ENCODE results near the gene MYBL2. TPM values are rescaled to one million over a fixed set of nuclear protein-coding genes. Genes with fewer than 3 reads are reported as not detected.

The MYBL2 gene
- total RNA-seq, 2 donors from 2014 or later, result 139 to 182 TPM

DNA sequence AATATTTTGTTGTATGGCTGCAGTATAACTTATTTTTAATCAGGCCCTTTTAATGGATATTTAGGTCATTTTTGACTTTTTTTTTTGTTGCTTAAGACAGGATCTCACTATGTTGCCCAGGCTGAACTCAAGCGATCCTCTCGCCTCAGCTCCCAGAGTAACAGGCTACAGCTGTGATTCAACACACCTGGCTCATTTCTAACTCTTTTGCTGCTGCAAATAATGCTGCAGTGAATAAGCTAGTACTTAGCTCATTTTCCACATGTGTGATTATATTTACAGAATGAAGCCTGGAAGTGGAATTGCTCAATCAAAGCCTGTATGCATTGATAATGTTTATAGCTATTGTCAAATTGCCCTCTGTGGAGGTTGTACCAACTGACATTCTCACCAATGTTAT lies 58.8 kb downstream of the MYBL2 start:
- no peaks in the 10 kb centered on the region for H3K36me3 ChIP-seq (ENCODE audit: control insufficient read depth, insufficient read depth, low read length)
- peaks cover 14% of the 10 kb centered on the region for H3K4me1 Mint-ChIP-seq
- 92 to 98% methylated on average over 2 of the region's 2 CpGs for WGBS, 2 experiments (ENCODE audit: insufficient coverage in 1 of 2, insufficient read length in 1 of 2)
- no peak overlapping the region for H3K27ac Mint-ChIP-seq
- H3K4me3 ChIP-seq (ENCODE audit: low read length), result no peak overlapping the region
- no peak overlapping the region for H3K9ac ChIP-seq (ENCODE audit: extremely low read depth, low read length, poor library complexity, severe bottlenecking)
- H3K27ac ChIP-seq (ENCODE audit: low read depth, low read length), result no peak overlapping the region
- H3K9me3 Mint-ChIP-seq, result peaks cover 2% of the 10 kb centered on the region
- H3K4me1 ChIP-seq (ENCODE audit: control insufficient read depth, insufficient read depth, low read length), result peaks cover 4% of the 10 kb centered on the region
- H3K27me3 Mint-ChIP-seq (ENCODE audit: insufficient read depth), result peaks cover 2% of the 10 kb centered on the region
- TF ChIP-seq, protein P1, sequence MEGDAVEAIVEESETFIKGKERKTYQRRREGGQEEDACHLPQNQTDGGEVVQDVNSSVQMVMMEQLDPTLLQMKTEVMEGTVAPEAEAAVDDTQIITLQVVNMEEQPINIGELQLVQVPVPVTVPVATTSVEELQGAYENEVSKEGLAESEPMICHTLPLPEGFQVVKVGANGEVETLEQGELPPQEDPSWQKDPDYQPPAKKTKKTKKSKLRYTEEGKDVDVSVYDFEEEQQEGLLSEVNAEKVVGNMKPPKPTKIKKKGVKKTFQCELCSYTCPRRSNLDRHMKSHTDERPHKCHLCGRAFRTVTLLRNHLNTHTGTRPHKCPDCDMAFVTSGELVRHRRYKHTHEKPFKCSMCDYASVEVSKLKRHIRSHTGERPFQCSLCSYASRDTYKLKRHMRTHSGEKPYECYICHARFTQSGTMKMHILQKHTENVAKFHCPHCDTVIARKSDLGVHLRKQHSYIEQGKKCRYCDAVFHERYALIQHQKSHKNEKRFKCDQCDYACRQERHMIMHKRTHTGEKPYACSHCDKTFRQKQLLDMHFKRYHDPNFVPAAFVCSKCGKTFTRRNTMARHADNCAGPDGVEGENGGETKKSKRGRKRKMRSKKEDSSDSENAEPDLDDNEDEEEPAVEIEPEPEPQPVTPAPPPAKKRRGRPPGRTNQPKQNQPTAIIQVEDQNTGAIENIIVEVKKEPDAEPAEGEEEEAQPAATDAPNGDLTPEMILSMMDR (conservative IDR thresholded peaks at IDR 0.05), result no peak
- H3K4me3 Mint-ChIP-seq, result no peak overlapping the region
- H3K9me3 ChIP-seq (ENCODE audit: control insufficient read depth, low read length), result no peaks in the 10 kb centered on the region
- DNase-seq, result no peak
- H3K36me3 Mint-ChIP-seq (ENCODE audit: low read depth), result no peaks in the 10 kb centered on the region
- no peaks in the 10 kb centered on the region for H3K27me3 ChIP-seq (ENCODE audit: control insufficient read depth, insufficient read depth, low read length, poor library complexity, severe bottlenecking)

GRCh38 chr20:43726333-43726732 lies 59.4 kb downstream of the MYBL2 start:
- no peaks in the 10 kb centered on the region for H3K27me3 ChIP-seq (ENCODE audit: control insufficient read depth, insufficient read depth, low read length, poor library complexity, severe bottlenecking)
- Mint-ChIP-seq H3K4me3 (no peak overlapping the region), H3K27me3 (ENCODE audit: insufficient read depth) (peaks cover 2% of the 10 kb centered on the region), H3K4me1 (peaks cover 13% of the 10 kb centered on the region), H3K27ac (no peak overlapping the region), H3K36me3 (ENCODE audit: low read depth) (no peaks in the 10 kb centered on the region), H3K9me3 (peaks cover 2% of the 10 kb centered on the region)
- H3K36me3 ChIP-seq (ENCODE audit: control insufficient read depth, insufficient read depth, low read length), result no peaks in the 10 kb centered on the region
- H3K9me3 ChIP-seq (ENCODE audit: control insufficient read depth, low read length), result no peaks in the 10 kb centered on the region
- TF ChIP-seq, protein P1 (conservative IDR thresholded peaks at IDR 0.05), result no peak
- 92 to 97% methylated on average over 10 of the region's 10 CpGs for WGBS, 2 experiments (ENCODE audit: insufficient coverage in 1 of 2, insufficient read length in 1 of 2)
- H3K27ac ChIP-seq (ENCODE audit: low read depth, low read length), result no peak overlapping the region
- peaks cover 1% of the 10 kb centered on the region for H3K4me1 ChIP-seq (ENCODE audit: control insufficient read depth, insufficient read depth, low read length)
- no peak overlapping the region for H3K4me3 ChIP-seq (ENCODE audit: low read length)
- DNase-seq, result no peak
- no peak overlapping the region for H3K9ac ChIP-seq (ENCODE audit: extremely low read depth, low read length, poor library complexity, severe bottlenecking)

DNA sequence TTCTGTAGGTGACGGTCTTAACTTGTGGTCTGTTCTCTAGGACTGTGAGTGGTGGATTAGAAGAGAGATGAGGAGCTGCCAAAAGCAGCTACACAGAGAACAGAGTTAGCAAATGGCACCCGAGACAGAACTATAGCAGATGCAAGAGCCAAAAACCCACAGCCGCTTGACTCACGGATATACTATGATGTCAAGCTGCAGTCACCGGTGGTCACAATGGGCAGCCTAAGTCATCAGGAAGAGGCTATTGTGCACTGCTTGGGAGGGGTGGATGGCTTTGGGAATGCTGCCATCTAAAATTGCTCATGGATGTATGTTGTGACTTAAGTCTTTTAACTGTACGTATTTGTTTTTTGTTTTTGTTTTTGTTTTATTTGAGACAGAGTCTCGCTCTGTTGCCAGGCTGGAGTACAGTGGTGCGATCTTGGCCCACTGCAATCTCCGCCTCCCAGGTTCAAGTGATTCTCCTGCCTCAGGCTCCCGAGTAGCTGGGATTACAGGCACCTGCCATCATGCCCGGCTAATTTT lies 60.0 kb downstream of the MYBL2 start, which contains the start of gene GTSF1L:
GTSF1L (minus strand) TSS at position 192 of the 528 bp plus-strand sequence. CDS start 308 bp downstream, outside the sequence.
- Histone ChIP-seq H3K36me3 (ENCODE audit: control insufficient read depth, insufficient read depth, low read length) (no peaks in the 10 kb centered on the region), H3K4me3 (ENCODE audit: low read length) (no peak within 1 kb of the TSS), H3K27ac (ENCODE audit: low read depth, low read length) (no peak within 1 kb of the TSS), H3K27me3 (ENCODE audit: control insufficient read depth, insufficient read depth, low read length, poor library complexity, severe bottlenecking) (no peaks in the 10 kb centered on the region), H3K9me3 (ENCODE audit: control insufficient read depth, low read length) (no peaks in the 10 kb centered on the region), H3K9ac (ENCODE audit: extremely low read depth, low read length, poor library complexity, severe bottlenecking) (no peak within 1 kb of the TSS), H3K4me1 (ENCODE audit: control insufficient read depth, insufficient read depth, low read length) (peaks cover 2% of the 10 kb centered on the region)
- H3K27me3 Mint-ChIP-seq (ENCODE audit: insufficient read depth), result peaks cover 2% of the 10 kb centered on the region
- H3K36me3 Mint-ChIP-seq (ENCODE audit: low read depth), result no peaks in the 10 kb centered on the region
- no peak within 1 kb of the TSS for H3K27ac Mint-ChIP-seq
- peaks cover 2% of the 10 kb centered on the region for H3K9me3 Mint-ChIP-seq
- H3K4me3 Mint-ChIP-seq, result no peak within 1 kb of the TSS
- TF ChIP-seq, protein P1 (conservative IDR thresholded peaks at IDR 0.05), result no peak
- H3K4me1 Mint-ChIP-seq, result peaks cover 15% of the 10 kb centered on the region
- DNase-seq, result no peak
- 90 to 91% methylated on average over 8 to 11 of the region's 11 CpGs for WGBS, 2 experiments (ENCODE audit: insufficient coverage in 1 of 2, insufficient read length in 1 of 2)

Measured in endodermal cell (in vitro differentiated cells).